H1 (cell line): Measurements from ENCODE around the gene GOLGA6L9. TPM values are rescaled to one million over a fixed set of nuclear protein-coding genes. Genes with fewer than 3 reads are reported as not detected.
"Not testable (repeated sequence)": the region's sequence is repeated elsewhere in the genome, so short reads cannot be mapped to it uniquely, and the experiment has no call there.

Source experiments
- CTCF ChIA-PET: fragments of 300-600 bp; sonication (Branson Sonifier 250); formaldehyde crosslinking; loops from one replicate; lab custom pipeline; 2021; ENCODE audit not compliant: partially characterized antibody; lab: Charles Lee
- POLR2A ChIA-PET: fragments of 300-600 bp; sonication (Branson Sonifier 250); formaldehyde crosslinking; loops from one replicate; lab custom pipeline; 2021; ENCODE audit warnings: inconsistent platforms; ENCODE audit not compliant: partially characterized antibody; lab: Charles Lee
- DNase-seq, 2 experiments: peaks; one replicate each; pipeline versions ENCODE4 v3.0.0 to v3.0.0-alpha.2; 2010 to 2022; ENCODE audit warnings: low spot score in 2 of 2, low read depth in 1 of 2, mixed read lengths in 1 of 2
- FAIRE-seq: peaks from 2 replicates; lab custom pipeline; 2011; peaks lifted over from hg19 to GRCh38; lab: Jason Lieb, UNC
- H2AFZ ChIP-seq: 2 replicates; pipeline ENCODE4 v1.8.1; 2012; ENCODE audit warnings: low read length, inconsistent platforms
- H2AK5ac ChIP-seq: 2 replicates; pipeline ENCODE4 v1.6.1; 2013; ENCODE audit warnings: low read depth, low read length
- H2BK120ac ChIP-seq: replicated peaks from 2 replicates; pipeline ENCODE3; 2013; ENCODE audit warnings: low read depth, low read length, inconsistent platforms
- H2BK12ac ChIP-seq: 2 replicates; pipeline ENCODE4 v1.6.1; 2013; ENCODE audit warnings: low read depth, low read length
- H2BK15ac ChIP-seq: 2 replicates; pipeline ENCODE4 v1.6.1; 2013; ENCODE audit warnings: low read length
- H2BK20ac ChIP-seq: 2 replicates; pipeline ENCODE4 v1.6.1; 2013; ENCODE audit warnings: low read length
- H2BK5ac ChIP-seq: 2 replicates; pipeline ENCODE4 v1.6.1; 2013; ENCODE audit warnings: low read depth, low read length
- H3K14ac ChIP-seq: 2 replicates; pipeline ENCODE4 v1.6.1; 2013; ENCODE audit warnings: inconsistent platforms; ENCODE audit not compliant: insufficient read length
- H3K18ac ChIP-seq: 2 replicates; pipeline ENCODE4 v1.6.1; 2013; ENCODE audit warnings: low read length; ENCODE audit errors: extremely low read depth
- H3K23ac ChIP-seq: 2 replicates; pipeline ENCODE4 v1.6.1; 2013; ENCODE audit warnings: inconsistent platforms; ENCODE audit not compliant: insufficient read length
- H3K23me2 ChIP-seq: 2 replicates; pipeline ENCODE4 v1.6.1; 2013; ENCODE audit warnings: low read depth, low read length
- H3K27ac ChIP-seq: 2 replicates; pipeline ENCODE4 v1.6.1; 2011; ENCODE audit warnings: low read depth, low read length, inconsistent platforms
- H3K27me3 ChIP-seq, 4 experiments: replicated peaks in 1 of 4; 1 replicate in 1 of 4; 2 replicates in 3 of 4; pipeline versions ENCODE4 v1.6.1 to v1.8.1; 2011 to 2013; ENCODE audit warnings: low read length in 3 of 4, mild to moderate bottlenecking in 3 of 4, inconsistent platforms in 2 of 4, mixed read lengths in 2 of 4, moderate library complexity in 1 of 4; ENCODE audit not compliant: control insufficient read depth in 3 of 4, insufficient read depth in 3 of 4; ENCODE audit errors: extremely low read depth in 1 of 4
- H3K36me3 ChIP-seq, 4 experiments: 2 replicates each; pipeline versions ENCODE4 v1.6.1 to v1.8.1; 2011 to 2013; ENCODE audit warnings: mild to moderate bottlenecking in 4 of 4, low read length in 3 of 4, moderate library complexity in 2 of 4, control low read depth in 1 of 4, inconsistent platforms in 1 of 4; ENCODE audit not compliant: insufficient read depth in 4 of 4, control insufficient read depth in 2 of 4
- H3K4ac ChIP-seq: replicated peaks from 2 replicates; pipeline ENCODE3; 2013; ENCODE audit warnings: low read length, low read depth, mixed read lengths, inconsistent platforms; ENCODE audit not compliant: insufficient read length
- H3K4me1 ChIP-seq, 4 experiments: replicated peaks in 1 of 4; 1 replicate in 1 of 4; 2 replicates in 3 of 4; pipeline versions ENCODE4 v1.6.1 to v1.8.1; 2011 to 2013; ENCODE audit warnings: low read length in 3 of 4, inconsistent platforms in 2 of 4, mixed read lengths in 1 of 4; ENCODE audit not compliant: insufficient read depth in 4 of 4, control insufficient read depth in 3 of 4
- H3K4me2 ChIP-seq, 2 experiments: 2 replicates each; pipeline versions ENCODE4 v1.6.1 to v1.8.1; 2011 to 2013; ENCODE audit warnings: low read depth in 2 of 2, low read length in 2 of 2, control low read depth in 1 of 2, inconsistent platforms in 1 of 2, mild to moderate bottlenecking in 1 of 2; ENCODE audit not compliant: insufficient read depth in 1 of 2
- H3K4me3 ChIP-seq, 4 experiments: fragments of 200-600, 300-600 bp in 1 of 4; sonication (generic), shearing (Covaris generic), sonication (Bioruptor Twin) in 1 of 4; 2 replicates each; pipeline versions ENCODE4 v1.5.1 to v1.8.1; 2011 to 2016; ENCODE audit warnings: low read length in 4 of 4, low read depth in 3 of 4, control low read depth in 2 of 4, inconsistent platforms in 2 of 4, mild to moderate bottlenecking in 2 of 4, mixed read lengths in 1 of 4, moderate library complexity in 1 of 4; ENCODE audit not compliant: insufficient read depth in 2 of 4; ENCODE audit errors: extremely low read depth in 1 of 4
- H3K56ac ChIP-seq: replicated peaks from 2 replicates; pipeline ENCODE3; 2013; ENCODE audit warnings: low read depth, mild to moderate bottlenecking, mixed read lengths, low read length, inconsistent platforms; ENCODE audit not compliant: insufficient read length
- H3K79me1 ChIP-seq: 2 replicates; pipeline ENCODE4 v1.6.1; 2013; ENCODE audit warnings: low read depth, low read length, control low read depth
- H3K79me2 ChIP-seq, 2 experiments: 2 replicates each; pipeline versions ENCODE4 v1.6.1 to v1.8.1; 2012 to 2013; ENCODE audit warnings: low read length in 2 of 2, mild to moderate bottlenecking in 2 of 2, inconsistent platforms in 1 of 2; ENCODE audit not compliant: insufficient read depth in 2 of 2, control insufficient read depth in 1 of 2
- H3K9ac ChIP-seq, 4 experiments: replicated peaks in 1 of 4; 1 replicate in 1 of 4; 2 replicates in 3 of 4; pipeline versions ENCODE4 v1.6.1 to v1.8.1; 2011 to 2013; ENCODE audit warnings: low read depth in 3 of 4, low read length in 3 of 4, control low read depth in 2 of 4, mild to moderate bottlenecking in 2 of 4, moderate library complexity in 2 of 4, inconsistent platforms in 1 of 4; ENCODE audit errors: extremely low read depth in 1 of 4
- H3K9me3 ChIP-seq, 2 experiments: 2 replicates each; pipeline versions ENCODE4 v1.6.1 to v1.8.1; 2012 to 2013; ENCODE audit warnings: mild to moderate bottlenecking in 2 of 2, moderate library complexity in 2 of 2, control low read depth in 1 of 2, inconsistent platforms in 1 of 2, low read depth in 1 of 2, low read length in 1 of 2, mixed read lengths in 1 of 2; ENCODE audit not compliant: insufficient read depth in 2 of 2
- H4K20me1 ChIP-seq, 2 experiments: replicated peaks in 1 of 2; 2 replicates each; pipeline versions ENCODE3 to v1.8.1; 2011 to 2013; ENCODE audit warnings: inconsistent platforms in 2 of 2, low read length in 2 of 2, mild to moderate bottlenecking in 1 of 2; ENCODE audit not compliant: insufficient read depth in 2 of 2, control insufficient read depth in 1 of 2
- H4K5ac ChIP-seq: 2 replicates; pipeline ENCODE4 v1.6.1; 2013; ENCODE audit warnings: low read length, low read depth, mixed read lengths, inconsistent platforms; ENCODE audit not compliant: insufficient read length
- H4K8ac ChIP-seq: 2 replicates; pipeline ENCODE4 v1.8.0; 2013; ENCODE audit warnings: mild to moderate bottlenecking, moderate library complexity, low read length, inconsistent platforms; ENCODE audit not compliant: insufficient read depth; ENCODE audit errors: extremely low read depth
- H4K91ac ChIP-seq: replicated peaks from 2 replicates; pipeline ENCODE3; 2013; ENCODE audit warnings: low read length, mixed read lengths, inconsistent platforms; ENCODE audit not compliant: insufficient read length
- WGBS, 2 experiments: shearing (Covaris generic) in 1 of 2; methylation state at CpG; one replicate each; pipeline versions ENCODE4 v1.1.6 to v1.1.7; 2013 to 2015; ENCODE audit warnings: low lambda C conversion rate in 2 of 2, mixed read lengths in 2 of 2, inconsistent platforms in 1 of 2, low coverage in 1 of 2, missing lambda C conversion rate in 1 of 2; ENCODE audit not compliant: insufficient replicate concordance in 2 of 2, insufficient coverage in 1 of 2, insufficient read length in 1 of 2; ENCODE audit errors: extremely low coverage in 1 of 2, missing lambda C conversion rate in 1 of 2; 5-methylcytosine and 5-hydroxymethylcytosine counted together
- polyA plus RNA-seq, 7 experiments: library from polyadenylated mRNA; depleted of rRNA in 3 of 7; stranded (reverse) in 5 of 7; unstranded in 2 of 7; fragments of >200 nt in 5 of 7; fragments of 200-250 nt in 2 of 7; gene quantifications; 1 replicate in 5 of 7; 2 replicates in 1 of 7; 4 replicates in 1 of 7; pipeline versions ENCODE4 v1.2.1 to v1.2.3, GENCODE V29; 2011 to 2013; ENCODE audit warnings: missing spikeins in 2 of 7, mixed read lengths in 2 of 7
- total RNA-seq: library from RNA; stranded (reverse); fragmentation: NEBNext Ultra II Directional; extraction: Animal tissue kit (Norgen Biotek cat#: 25700); gene quantifications from 2 replicates; pipeline ENCODE4 v1.2.1, GENCODE V29; 2021

The GOLGA6L9 gene
- total and polyA plus RNA-seq, 2 of the 8 experiments (the other 6 are each of a cell fraction or from before 2014, with no cell fraction given) = 3.1 to 5.5 TPM

DNA sequence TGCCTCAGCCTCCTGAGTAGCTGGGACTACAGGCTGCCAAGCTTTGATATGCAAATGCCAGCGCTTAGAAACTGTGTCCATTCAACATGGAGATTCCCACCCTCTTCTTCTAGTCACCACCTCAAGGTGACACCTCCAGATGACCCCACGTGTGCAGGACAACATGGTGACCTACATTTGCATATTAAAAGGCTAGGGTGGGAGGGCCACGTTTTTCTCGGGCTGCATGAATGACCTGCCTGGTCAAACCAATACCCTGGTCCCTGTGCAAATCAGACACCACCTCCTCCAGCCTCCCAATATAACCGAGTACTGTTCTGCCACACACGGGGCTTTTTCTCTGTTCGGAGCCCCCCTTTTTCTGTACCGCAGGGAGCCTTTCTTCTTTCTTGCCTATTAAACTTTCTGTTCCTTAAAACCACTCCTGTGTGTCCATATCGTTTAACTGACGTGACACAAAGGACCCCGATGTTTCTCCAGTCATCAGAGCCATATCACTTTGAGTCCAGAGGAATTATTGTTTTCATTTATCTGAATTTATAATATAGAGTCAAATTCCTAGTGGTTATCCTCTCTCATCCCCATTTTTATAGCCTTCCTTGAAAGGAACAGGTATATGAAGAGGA, 48.2 kb upstream of the GOLGA6L9 start:
- POLR2A ChIA-PET, H3K9ac ChIP-seq, CTCF ChIA-PET, H3K27ac ChIP-seq, H3K4me1 ChIP-seq, H4K5ac ChIP-seq, H3K4ac ChIP-seq, H2BK15ac ChIP-seq, H4K20me1 ChIP-seq, FAIRE-seq, H3K23ac ChIP-seq, H2BK20ac ChIP-seq, H2BK12ac ChIP-seq, H3K27me3 ChIP-seq, H3K4me3 ChIP-seq, H4K8ac ChIP-seq, H2BK5ac ChIP-seq, H3K23me2 ChIP-seq, H2AFZ ChIP-seq, H2AK5ac ChIP-seq, H3K36me3 ChIP-seq, DNase-seq, H3K18ac ChIP-seq, H4K91ac ChIP-seq, H3K9me3 ChIP-seq, H2BK120ac ChIP-seq, H3K56ac ChIP-seq, H3K14ac ChIP-seq, H3K79me1 ChIP-seq, H3K4me2 ChIP-seq: not testable (repeated sequence)
- 73% methylated on average over 10 of the region's 11 CpGs; no CpG with 5 or more reads in 1 of the 2 experiments for WGBS, 2 experiments
- H3K79me2 ChIP-seq = peaks cover 0 to 36% of the 10 kb centered on the region in 2 experiments; a peak in 2 of 4 replicates

DNA sequence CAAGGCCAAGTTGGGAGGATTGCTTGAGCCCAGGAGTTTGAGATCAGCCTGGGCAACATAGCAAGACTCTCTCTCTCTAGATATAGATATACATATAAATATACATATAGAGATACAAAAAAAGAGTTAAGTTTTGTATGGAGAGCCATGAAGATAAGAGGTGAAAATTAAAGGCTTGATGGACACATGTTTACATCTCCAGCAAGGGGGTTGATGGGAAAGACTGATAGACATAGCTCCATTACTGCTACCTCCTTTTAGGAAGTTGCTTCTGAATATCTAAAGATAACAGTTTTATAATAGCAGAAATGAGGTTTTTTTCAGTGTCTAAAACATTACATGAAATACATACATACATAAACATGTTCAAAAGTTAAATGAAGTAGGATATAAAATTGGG, 42.4 kb upstream of the GOLGA6L9 start:
- H3K23me2 ChIP-seq, H3K9ac ChIP-seq, H3K14ac ChIP-seq, H2BK15ac ChIP-seq, H3K4me1 ChIP-seq, H3K27me3 ChIP-seq, H2AFZ ChIP-seq, H3K79me1 ChIP-seq, H4K8ac ChIP-seq, H2AK5ac ChIP-seq, H2BK12ac ChIP-seq, H3K18ac ChIP-seq, CTCF ChIA-PET, H4K20me1 ChIP-seq, H3K9me3 ChIP-seq, H2BK5ac ChIP-seq, FAIRE-seq, H3K4me2 ChIP-seq, H3K23ac ChIP-seq, H4K5ac ChIP-seq, H3K4ac ChIP-seq, H2BK120ac ChIP-seq, H3K56ac ChIP-seq, POLR2A ChIA-PET, H3K27ac ChIP-seq, H3K36me3 ChIP-seq, H3K4me3 ChIP-seq, H2BK20ac ChIP-seq, DNase-seq, H4K91ac ChIP-seq: not testable (repeated sequence)
- H3K79me2 ChIP-seq = peaks cover 0 to 32% of the 10 kb centered on the region in 2 experiments; a peak in 2 of 4 replicates
